Stimulated activated CD8-positive, alpha-beta memory T cell treated with anti-CD3 and anti-CD28 coated beads, Interleukin-7, amount 100 ng/mL, for 1 hour (primary cell): Measurements from ENCODE around the gene FXN.
"Not testable (repeated sequence)": the region's sequence is repeated elsewhere in the genome, so short reads cannot be mapped to it uniquely, and the experiment has no call there.

Source experiments
- DNase-seq, 2 donors: peaks; one replicate each; pipeline ENCODE4 v3.0.0-alpha.2; 2020; ENCODE audit warnings: low read depth in 2 of 2

Gene FXN

DNA sequence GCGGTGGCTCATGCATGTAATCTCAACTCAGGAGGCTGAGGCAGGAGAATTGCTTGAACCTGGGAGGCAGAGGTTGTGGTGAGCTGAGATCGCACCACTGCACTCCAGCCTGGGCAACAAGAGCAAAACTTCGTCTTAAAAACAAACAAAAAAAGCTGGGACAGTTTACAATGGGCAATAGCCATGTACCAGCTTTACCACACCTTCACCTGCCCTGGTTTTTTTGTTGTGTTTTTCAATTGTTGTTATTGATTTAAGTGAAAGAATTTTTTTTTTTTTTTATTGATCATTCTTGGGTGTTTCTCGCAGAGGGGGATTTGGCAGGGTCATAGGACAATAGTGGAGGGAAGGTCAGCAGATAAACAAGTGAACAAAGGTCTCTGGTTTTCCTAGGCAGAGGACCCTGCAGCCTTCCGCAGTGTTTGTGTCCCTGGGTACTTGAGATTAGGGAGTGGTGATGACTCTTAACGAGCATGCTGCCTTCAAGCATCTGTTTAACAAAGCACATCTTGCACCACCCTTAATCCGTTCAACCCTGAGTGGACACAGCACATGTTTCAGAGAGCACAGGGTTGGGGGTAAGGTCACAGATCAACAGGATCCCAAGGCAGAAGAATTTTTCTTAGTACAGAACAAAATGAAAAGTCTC, 67.9 kb downstream of the FXN start:
- DNase-seq = not testable (repeated sequence)

DNA sequence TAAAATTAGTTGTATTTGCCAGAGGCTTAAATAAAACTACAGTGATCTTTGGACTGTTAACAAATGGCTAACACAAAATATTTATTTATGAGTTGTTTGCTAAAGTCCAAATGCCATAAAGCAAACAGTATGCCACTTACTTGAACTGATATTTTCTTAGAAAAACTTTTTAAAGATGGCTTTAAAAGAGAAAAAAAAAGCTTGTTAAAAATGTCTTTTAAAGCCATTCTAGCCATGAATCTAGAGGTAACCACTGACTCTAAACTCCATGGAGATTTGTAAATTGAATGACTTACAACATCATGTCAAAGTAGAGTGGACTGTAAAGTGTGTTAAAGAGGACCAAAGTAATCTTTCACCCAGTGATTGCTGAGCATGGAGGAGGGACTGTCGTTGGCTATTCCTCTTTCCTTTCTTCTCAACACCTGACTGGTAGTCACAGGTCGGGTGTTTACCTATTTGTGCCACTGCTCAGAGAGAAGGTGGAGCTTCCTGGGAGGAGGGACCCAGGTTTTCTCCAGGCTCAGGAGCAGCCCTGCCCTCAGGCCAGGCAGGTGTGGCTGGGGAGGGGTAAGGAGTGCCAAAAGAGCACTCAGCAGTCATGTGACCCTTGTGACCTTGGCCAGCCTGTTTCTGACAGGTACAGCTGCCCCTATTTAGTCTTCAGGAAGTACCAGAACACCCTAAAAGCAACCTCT, 69.4 kb downstream of the FXN start:
- no peak for DNase-seq

DNA sequence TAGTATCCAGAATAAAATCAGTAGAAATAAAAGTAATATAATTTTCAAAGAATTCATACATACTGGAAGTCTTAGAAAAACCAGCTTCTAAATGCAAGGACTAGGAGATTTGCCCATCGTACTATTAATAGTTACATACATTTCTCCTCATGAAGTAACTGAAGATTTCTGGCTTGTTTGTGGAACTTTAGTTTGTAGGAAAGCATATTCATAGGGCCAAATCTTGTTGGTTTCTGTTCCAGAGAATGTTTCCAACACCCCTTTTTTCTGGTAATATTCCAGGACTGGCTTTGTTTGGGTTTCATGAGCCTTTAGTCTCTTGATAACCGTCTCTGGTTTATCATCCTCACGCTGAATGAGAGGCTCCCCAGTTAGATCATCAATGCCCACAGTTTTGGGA, 72.2 kb downstream of the FXN start:
- DNase-seq = no peak

DNA sequence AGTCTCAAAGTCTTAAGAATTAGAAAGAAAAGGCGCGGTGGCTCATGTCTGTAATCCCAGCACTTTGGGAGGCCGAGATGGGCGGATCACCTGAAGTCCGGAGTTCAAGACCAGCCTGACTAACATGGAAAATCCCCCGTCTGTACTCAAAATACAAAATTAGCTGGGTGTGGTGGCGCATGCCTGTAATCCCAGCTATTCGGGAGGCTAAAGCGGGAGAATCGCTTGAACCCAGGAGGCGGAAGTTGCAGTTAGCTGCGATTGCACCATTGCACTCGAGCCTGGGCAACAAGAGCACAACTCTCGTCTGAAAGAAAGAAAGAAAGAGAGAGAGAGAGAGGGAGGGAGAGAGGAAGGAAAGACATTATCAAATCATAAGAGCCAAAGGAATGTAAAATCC, 73.2 kb downstream of the FXN start:
- not testable (repeated sequence) for DNase-seq

DNA sequence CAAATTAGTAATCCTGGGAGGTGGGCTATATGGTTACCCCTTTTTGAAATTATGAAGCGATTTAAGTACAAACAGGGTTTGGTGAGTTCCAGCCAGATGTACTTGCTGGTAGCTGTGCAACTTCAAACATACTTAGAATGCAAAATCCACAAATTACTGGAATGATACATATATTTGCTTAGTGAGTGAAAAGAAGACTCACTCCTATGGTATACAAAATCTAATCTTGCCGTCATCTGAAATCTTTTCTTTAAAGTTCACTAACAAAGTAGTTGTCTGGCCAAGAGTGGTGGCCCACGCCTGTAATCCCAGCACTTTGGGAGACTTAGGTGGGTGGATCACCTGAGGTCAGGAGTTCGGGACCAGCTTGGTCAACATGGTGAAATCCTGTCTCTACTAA, 73.6 kb downstream of the FXN start:
- DNase-seq = no peak

DNA sequence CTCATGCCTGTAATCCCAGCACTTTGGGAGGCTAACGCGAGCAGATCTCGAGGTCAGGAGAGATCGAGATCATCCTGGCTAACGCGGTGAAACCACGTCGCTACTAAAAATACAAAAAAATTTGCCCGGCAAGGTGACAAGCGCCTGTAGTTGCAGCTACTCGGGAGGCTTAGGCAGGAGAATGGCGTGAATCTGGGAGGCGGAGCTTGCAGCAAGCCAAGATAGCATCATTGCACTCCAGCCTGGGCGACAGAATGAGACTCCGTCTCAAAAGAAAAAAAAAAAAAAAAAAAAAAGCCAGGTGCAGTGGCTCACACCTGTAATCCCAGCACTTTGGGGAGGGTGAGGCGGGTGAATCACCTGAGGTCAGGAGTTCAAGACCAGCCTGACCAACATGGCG, 77.1 kb downstream of the FXN start:
- not testable (repeated sequence) for DNase-seq

DNA sequence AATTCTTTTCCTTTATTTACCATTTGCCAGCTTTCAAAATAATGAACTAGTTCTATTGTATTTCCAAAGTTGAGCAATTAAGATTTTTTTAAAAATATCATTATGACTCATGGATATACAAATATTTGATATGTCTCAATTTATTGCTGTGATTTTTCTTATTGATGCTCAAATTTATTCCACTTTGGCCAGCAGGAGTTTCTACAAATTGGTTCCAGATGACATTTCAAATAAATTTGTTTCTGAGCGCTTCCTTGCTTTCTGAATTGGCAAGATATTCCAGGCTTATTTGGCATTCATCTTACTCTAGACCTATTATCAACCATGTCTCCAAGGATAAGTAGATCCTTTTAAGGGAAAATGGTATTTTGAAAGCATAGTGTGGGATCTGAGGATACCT, 80.1 kb downstream of the FXN start:
- DNase-seq = no peak

DNA sequence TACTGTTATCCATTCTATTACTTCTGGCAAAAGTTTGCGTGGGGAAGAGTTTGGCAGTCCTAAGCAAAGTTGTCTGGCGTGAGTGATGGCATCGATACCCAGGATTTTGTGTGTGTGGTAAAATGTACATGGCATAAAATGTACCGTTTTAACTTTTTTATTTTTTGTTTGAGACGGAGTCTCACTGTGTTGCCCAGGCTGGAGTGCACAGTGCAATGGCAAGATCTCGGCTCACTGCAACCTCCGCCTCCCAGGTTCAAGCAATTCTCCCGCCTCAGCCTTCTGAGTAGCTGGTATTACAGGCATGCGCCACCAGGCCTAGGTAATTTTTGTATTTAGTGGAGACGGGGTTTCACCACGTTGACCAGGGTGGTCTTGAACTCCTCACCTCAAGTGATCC, 83.1 kb downstream of the FXN start:
- DNase-seq = no peak

DNA sequence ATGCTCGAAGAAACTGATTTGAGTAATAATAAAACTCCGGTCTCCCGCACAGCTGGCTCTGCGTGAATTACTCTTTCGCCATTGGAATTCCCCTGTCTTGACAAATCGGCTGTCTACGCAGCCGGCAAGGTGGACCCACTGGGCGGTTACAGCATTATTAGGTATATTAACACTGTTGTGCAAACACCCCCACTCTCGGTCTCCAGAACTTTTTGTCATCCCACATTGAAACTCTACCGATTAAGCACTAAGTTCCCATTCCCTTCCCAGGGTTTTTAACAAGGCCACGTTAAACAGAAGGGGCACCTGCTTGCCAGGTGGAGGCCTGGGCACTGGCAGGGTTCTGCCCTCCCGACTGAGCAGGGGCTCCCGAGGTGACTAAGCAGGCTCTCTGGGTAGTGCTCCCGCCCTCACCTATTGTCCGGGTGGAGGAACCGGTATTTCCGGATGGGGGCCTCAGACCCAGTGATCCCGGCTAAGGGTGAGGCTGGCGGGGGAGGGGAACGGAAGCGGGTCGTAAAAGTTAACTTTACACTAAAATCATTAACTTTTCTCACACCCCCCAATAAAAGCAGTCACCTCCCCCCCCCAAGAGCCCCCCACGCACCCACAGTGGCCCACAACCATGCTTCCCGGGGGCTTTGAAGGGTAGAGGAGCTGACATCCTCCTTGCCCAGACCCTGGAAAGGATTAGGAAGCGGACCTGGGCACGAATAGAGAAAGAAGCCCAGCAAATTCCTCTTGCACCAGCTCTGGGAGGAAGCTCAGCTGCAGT, 85.0 kb downstream of the FXN start:
- DNase-seq = no peak

DNA sequence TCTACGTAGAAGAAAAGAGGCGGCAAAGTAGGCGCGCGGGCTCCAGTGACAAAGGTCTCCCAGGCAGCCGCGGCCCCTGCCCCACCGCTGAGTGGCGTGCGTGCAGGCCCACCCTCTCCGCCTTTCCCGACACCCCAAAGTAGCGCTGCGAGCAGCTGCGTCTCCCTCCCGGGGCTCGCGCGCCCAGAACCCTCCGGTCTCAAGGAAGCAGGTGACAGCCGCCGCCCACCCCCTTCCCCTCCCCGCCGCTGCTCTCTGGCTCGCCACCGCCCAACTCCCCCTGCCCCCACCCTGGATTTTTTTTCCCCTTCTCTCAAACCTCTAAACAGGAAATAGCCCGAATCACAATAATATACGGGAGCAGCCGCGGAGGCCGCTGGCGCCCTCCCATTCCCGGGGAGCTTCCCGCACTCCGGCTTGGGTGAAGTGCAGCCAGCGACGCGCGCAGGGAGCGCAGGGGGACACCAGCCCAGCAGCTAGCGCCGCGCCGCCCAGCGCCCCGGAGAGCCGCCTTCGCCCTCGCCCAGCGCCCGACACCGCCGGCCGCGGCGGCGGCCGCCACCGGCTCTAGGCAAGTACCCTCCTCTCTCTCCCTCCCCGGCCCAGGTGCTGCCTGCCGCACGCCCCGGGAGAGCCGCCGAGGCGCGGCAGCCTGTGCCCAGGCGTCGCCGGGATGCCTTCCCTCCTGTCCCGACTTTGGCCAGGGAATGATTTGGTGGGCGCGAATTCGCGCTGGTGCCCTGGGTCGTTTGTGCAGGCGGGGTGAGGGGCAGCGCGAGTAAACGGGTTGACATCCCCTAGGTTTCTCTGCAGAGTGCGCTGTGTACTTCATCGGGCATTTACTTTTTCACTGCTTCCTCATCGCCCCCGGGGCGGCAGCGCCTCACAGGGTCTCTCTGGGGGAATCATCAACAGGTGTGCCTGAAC, 85.9 kb downstream of the FXN start:
- no peak for DNase-seq

DNA sequence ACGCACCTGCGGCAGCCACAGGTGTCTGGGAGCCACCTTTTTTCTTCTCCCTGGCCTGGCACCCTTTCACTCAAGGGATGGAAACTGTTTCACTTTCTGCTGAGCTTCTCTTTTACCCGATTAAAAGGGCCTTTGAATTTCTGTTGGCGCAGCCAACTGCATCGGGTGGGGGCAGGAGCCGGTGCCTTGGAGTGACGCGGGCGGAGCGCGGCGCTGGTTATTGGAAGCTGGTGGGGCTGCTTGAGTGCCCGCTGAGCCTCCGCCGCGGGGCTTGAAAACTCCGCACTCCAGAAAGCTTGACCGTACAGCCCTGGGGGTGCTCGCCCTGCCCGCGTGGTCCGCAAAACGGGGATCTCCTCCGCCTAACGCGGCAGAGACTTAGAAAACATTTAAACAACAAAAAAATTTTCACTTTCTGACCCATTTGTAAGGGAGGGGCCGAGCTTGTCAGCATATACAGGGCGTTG, 86.6 kb downstream of the FXN start:
- no peak for DNase-seq

DNA sequence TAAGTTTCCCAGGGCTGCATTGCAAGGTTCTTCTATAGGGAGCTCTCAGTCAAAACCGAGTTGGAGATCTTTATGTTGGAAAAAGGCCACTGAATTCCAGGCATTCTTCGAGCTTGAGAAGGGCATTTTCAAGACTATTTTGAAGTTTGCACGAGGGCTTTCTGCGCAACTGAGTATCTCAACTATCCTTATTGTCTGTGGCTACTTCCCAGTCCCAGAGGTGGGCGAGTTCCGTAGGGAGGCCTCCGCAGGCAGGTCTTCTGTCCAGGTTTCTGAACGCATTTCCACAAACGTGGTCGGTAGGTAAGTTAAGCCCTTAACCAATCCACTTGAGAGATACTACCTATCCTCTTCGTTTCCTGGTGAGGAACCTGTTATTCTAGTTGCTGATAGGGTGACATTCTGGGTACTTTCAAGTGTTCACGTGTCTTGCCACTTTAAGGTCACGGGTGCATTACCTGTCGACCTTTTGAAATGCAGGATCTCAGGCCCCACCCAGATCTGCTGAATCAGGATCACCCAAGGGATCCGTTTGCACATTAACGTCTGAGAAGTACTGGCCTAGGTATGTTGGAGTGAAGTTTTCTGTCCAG, 87.1 kb downstream of the FXN start:
- DNase-seq = no peak

DNA sequence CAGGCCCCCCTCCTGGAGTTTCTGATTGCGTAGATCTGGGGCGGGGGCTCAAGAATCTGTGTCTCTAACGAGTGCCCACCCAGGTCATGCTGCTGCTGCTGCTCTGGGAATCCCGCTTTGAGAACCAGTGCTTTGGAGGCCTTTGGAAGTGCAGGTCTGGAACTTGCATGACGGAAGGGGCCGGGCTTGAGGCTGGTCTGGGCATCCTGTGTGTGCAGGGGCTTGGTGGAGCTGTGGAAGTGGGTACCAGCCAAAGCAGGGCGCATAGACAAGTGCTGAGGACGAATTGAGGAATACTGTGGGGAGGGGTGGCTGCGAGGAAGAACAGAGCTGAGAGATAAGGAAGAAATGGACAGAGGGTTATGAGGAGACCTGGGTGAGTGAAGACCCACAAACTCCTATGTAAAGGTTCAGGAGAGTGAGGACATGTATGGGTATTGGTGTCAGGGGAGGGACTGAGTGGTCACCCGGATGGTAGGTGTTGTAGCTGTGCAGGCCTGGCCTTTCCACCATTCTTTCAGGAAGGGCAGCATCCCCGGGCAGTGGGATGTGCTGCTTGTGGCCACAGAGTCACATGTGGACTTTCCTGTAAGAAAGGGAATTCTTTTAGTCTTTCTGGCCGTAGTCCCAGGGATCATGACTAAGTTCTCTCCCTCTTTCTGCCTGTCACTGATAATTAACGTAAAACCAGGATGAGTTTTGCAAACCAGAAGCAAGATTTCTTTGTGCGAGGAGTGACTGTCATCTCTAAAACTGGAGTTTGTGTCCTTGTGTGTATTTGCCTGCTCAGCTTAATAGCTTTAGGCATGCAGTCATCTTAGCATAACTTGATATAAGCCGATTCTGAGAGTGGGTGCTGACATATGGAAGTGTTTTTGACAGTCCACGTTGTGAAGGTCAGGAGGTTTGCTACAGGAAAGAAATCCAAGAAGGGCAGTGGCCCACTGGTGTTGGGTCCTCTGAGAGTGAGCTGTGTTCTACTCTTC, 95.2 kb downstream of the FXN start:
- no peak for DNase-seq

DNA sequence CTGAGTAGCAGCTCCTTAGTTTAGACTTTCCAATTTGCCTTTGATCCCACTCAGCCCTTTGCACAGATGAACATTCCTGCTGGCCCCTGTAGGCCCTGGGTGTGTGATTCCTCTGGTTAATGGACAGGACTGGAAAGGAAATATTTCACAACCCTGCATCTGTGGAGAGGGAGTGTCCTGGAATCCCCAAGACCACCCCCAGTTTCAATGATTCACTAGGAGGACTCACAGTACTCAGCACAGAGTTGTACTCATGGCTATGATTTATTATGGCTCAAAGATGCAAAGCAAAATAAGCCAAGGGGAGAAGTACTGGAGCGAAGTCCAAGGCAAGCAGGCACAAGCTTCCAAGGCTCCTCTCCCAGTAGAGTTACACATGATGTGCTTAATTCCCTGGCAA, 96.1 kb downstream of the FXN start:
- no peak for DNase-seq

DNA sequence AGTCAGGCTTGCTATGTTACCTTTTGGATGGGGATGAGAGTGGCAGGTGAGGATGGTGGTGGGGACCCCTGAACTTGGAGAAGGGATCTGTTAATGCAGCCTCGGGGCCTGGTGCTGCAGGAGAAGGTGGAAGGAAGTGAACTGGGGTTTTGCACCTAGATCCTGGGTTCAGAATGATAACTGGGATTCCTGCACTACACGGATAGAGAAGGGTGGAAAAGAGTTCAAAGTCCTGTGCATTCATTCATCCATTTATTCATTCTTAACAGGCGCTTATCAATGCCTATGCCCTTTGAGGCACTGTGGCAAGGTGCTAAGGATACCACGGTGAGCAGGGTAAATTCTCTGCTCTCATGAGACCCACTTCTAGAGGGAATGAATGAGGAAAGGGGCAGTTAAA, 96.8 kb downstream of the FXN start:
- DNase-seq = no peak

DNA sequence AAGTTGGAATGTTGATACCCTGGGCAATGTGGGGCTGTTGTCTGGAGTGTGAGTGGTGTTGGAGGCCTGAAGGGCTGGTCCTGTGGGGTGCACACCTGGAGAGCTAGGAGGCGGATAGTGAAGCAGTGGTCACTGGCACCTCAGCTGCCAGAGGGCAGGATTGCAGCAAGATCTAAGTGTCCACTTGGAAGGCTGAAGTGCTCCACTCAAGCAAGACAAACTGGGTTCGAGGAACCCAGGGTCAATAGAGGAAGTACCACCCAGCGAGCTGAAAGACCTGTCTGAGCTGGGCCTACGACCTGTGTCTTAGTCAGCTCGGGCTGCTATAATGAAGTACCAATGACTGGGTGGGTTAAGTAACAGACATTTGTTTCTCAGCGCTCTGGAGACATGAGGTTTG, 98.9 kb downstream of the FXN start:
- DNase-seq = no peak

DNA sequence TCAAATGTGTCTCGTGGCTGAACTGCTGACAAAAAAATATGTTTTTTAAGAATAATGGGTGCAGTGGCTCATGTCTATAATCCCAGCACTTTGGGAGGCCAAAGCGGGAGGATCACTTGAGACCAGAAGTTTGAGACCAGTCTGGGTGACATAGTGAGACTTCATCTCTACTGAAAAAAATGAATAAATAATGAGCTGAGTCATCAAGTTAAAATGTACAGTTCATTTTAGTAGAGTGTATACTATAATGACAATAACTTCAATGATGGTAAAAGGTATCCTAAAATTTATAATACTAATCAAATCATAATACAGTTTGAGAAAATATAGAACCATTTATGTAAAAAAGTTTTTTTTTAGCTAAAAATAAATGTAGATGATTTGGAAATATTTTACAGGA, 100.6 kb downstream of the FXN start:
- no peak for DNase-seq

DNA sequence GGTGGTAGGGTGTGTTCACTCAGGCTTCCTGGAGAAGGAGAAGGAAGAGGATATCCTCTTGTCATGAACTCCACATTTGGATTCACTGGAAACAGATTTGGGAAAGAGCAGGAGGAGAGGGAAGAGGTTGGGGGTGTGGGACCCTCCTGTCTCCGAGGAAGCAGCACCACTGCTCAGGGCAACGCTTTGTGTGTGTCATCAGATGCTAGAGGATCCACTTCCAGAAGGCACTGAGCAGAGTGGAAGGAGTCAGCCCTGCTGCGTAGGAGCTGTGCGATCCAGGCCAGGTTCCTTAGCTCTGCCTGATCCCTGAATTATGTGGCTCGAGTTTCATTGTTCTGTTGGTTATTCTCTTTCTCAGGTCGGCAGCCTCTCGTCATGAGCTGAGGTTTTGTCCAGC, 101.2 kb downstream of the FXN start:
- DNase-seq = no peak

DNA sequence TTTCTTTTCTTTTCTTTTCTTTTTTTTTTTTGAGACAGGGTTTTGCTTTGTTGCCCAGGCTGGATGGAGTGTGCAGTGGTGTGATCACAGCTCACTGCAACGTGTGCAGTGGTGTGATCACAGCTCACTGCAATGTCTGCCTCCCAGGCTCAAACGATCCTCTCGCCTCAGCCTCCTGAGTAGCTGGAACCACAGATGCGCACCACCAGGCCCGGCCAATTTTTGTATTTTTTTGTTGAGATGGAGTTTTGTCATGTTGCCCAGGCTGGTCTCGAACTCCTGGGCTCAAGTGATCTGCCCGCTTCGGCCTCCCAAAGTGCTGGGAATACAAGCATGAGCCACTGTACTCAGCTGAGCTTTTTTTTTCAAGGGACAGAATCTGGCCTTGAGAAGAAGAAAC, 101.8 kb downstream of the FXN start:
- DNase-seq = no peak

DNA sequence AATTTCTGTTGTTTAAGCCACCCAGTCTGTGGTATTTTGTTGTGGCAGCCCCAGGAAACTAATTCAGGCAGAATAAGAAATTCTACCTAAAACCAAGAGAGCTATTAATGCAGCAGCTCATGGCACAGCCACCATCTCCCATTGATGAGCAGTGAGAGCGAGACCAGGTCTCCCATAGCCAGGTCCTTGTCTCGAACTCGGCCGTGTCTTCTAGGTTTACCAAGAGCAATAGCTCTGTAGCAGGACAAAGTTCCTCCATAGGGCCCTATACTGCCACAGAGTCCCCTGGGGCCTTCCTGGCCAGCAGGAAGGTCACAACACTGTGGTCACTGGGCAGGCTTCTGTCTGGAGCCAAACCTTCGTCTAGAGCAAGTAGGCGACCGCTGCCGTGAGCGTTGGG, 104.0 kb downstream of the FXN start:
- no peak for DNase-seq
